ENCODE data around the gene MAL.

DNA sequence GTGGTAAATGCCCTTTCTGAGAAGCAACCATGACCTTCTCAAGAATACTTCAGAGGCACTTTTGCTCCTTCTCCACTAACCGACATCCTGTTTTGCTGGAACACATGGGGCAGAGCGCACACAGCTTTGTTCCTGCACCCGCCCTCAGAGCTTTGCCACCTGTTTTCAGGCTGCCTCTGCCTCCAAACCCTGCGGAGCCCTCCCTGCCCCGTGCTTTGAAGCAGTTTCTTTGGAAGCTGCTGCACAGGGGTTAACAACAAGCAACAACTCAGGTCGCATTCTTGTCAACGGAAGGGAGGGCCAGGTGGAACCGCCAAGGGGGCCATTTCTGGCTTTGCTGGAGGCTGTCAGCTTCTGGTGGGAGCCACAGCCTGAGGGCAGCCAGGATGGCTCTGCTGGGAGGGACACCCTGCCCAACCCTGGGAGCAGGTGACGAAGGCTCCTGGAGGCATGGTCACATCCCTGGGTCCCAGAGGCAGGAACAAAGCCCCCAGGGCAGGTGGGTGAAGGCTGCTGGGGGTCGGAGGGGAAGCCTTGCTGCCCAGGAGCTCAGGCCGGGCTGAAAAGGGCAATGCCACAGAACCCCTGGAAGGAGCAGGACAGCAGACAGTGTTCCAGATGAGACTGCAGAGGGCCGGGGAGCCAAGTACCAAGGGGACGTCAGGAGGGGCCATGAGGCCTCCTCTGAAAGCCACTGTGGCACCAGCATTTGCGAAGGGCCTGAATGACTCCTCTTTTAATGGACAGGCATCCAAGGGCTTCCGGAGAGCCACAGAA, 49.3 kb downstream of the MAL start:
- no peak for TF ChIP-seq CTCF (IDR thresholded peaks at IDR 0.05)
- TF ChIP-seq NR3C1 (CRISPR knock-in tag; conservative IDR thresholded peaks at IDR 0.05; ENCODE audit: low read depth): no peak
- no peak for TF ChIP-seq ATF2 (CRISPR knock-in tag; IDR thresholded peaks at IDR 0.05; ENCODE audit: borderline replicate concordance, low read depth)
- TF ChIP-seq SP1 (CRISPR knock-in tag; conservative IDR thresholded peaks at IDR 0.05): no peak
- TF ChIP-seq JUN (CRISPR knock-in tag; IDR thresholded peaks at IDR 0.05): no peak
- TF ChIP-seq, protein P1, sequence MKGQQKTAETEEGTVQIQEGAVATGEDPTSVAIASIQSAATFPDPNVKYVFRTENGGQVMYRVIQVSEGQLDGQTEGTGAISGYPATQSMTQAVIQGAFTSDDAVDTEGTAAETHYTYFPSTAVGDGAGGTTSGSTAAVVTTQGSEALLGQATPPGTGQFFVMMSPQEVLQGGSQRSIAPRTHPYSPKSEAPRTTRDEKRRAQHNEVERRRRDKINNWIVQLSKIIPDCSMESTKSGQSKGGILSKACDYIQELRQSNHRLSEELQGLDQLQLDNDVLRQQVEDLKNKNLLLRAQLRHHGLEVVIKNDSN (CRISPR knock-in tag; IDR thresholded peaks at IDR 0.05): no peak
- TF ChIP-seq FOXJ3 (CRISPR knock-in tag; IDR thresholded peaks at IDR 0.05; ENCODE audit: borderline replicate concordance): no peak
- TF ChIP-seq USF2 (CRISPR knock-in tag; IDR thresholded peaks at IDR 0.05): no peak
- TF ChIP-seq GABPB1 (CRISPR knock-in tag; IDR thresholded peaks at IDR 0.05): no peak
- TF ChIP-seq, protein P2, sequence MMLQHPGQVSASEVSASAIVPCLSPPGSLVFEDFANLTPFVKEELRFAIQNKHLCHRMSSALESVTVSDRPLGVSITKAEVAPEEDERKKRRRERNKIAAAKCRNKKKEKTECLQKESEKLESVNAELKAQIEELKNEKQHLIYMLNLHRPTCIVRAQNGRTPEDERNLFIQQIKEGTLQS (CRISPR knock-in tag; conservative IDR thresholded peaks at IDR 0.05): no peak
- TF ChIP-seq CBFB (CRISPR knock-in tag; IDR thresholded peaks at IDR 0.05; ENCODE audit: low read depth): no peak
- TF ChIP-seq OVOL2 (CRISPR knock-in tag; IDR thresholded peaks at IDR 0.05; ENCODE audit: borderline replicate concordance): no peak
- no peak for TF ChIP-seq SMAD3 (CRISPR knock-in tag; IDR thresholded peaks at IDR 0.05; ENCODE audit: borderline replicate concordance)
